ENCODE results near the gene XG.
"Not testable (repeated sequence)": the region's sequence is repeated elsewhere in the genome, so short reads cannot be mapped to it uniquely, and the experiment has no call there.

Gene XG

GRCh38 chrX:2735270-2735669 is 16.6 kb upstream of the XG start:
- no peak for DNase-seq

GRCh38 chrX:2740672-2741071 is 11.2 kb upstream of the XG start:
- no peak for DNase-seq

GRCh38 chrX:2741386-2741785 is 10.5 kb upstream of the XG start:
- no peak for DNase-seq

DNA sequence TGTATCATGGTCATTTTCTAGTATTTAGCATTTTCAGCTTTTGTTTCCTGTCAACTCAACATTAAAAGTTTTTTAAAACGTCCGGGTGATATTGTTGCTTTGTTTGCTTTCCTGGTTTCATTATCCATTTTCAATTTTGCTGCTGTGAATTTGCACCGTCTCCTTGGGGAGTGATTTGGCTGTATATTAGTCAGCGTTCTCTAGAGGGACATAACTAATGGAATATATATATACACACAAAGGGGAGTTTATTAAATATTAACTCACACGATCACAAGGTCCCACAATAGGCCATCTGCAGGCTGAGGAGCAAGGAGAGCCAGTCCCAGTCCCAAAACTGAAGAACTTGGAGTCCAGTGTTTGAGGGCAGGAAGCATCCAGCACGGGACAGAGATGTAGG is 5.6 kb upstream of the XG start:
- DNase-seq: not testable (repeated sequence)

- DNase-seq: no peak
Measured at GRCh38 chrX:2748171-2748814, 3.5 kb upstream of the XG start.

DNA sequence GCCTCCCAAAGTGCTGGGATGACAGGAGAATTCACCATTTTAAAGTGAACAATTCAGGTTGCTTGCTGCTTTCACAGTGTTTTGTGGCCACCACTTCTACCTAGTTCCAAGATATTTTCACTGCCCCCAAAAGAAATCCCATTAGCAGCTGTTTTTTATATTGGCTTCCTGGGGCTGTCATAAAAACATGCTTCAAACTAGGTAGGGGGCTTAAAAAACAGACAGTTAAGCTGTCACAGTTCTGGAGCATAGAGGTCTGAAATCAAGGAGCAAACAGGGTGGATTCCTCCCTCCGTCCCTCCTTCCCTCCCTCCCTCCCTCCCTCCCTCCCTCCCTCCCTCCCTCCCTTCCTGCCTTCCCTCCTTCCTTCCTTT is 3.0 kb upstream of the XG start:
- no peak for DNase-seq

- no peak for DNase-seq
Measured at GRCh38 chrX:2751291-2751690, 549 bp upstream of the XG start.

GRCh38 chrX:2752441-2752840 is 601 bp downstream of the XG start:
- not testable (repeated sequence) for DNase-seq

- not testable (repeated sequence) for DNase-seq
Measured at GRCh38 chrX:2755163-2755715, 3.4 kb downstream of the XG start.

DNA sequence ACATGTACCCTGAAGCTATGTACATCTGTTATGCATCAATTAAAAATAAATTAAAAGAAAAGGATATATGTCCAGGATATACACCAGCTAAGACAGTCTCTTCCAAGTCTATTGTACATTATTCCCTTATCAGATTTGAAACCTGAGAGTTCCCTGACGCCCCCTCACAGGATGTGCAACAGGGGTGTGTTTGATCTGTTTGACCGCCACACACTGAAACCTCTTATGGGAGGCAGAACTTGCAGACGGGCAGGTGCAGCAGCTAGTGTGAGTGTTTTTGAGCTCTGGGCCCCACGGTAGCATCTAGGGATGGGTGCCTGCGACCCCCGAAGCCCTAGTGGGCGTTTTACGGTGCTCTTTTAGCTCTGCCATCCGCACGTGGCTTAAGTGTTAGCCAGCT is 4.7 kb downstream of the XG start:
- DNase-seq: no peak

DNA sequence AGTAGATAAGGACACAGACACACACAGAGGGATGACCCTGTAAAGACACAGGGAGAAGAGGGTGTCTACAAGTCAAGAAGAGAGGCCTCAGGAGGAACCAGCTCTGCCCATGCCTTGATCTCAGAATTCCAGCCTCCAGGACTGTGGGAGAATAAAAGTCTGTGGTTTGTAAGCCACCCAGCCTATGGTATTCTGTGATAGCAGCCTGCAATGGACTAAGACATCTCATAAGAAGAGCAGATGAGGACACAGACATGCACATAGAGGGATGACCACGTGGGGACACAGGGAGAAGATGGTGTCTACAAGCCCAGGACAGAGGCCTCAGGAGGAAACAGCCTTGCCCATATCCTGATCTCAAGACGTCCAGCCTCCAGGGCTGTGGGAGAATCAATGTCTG is 9.4 kb downstream of the XG start:
- no peak for DNase-seq

DNA sequence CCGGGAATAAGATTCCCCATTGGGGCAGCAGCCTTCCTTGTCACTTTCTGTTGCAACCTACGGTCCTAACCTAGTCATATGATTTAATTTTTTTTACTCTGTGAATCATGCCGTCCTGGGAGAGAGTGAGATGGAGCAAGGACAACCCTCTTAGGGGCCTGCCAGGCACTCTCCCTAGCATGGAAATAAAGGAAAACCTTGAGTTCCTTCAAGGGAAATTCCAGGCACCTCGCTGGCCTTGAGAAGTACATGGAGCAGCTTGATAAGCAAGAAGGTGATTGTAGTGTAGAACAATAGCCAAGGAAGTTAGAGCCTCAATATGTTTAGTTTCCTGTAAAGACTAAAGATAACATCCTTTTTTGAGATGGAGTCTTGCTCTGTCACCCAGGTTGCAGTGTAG is 10.8 kb downstream of the XG start:
- not testable (repeated sequence) for DNase-seq

GRCh38 chrX:2764766-2765548 is 13.1 kb downstream of the XG start:
- DNase-seq: not testable (repeated sequence)

DNA sequence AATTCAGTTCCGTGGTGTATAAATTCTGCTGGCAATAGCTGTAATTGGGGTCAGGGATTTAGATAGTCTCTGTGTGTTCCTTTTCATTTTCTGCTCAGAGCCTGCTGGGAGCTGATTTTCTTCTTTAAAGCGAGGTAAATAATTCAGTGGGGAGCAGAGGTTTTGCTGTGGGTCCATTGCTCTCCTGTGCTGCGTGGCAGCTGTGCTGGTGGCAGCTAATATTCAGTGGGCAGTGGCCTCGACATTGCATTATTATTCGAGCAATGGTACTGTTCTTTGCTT is 13.7 kb downstream of the XG start:
- DNase-seq: no peak

- peak in 1 of 2 donors; percentile 3 for DNase-seq
Measured at GRCh38 chrX:2766906-2767305, 15.1 kb downstream of the XG start.

- peak in 1 of 2 donors; percentile 31 for DNase-seq
Measured at GRCh38 chrX:2767631-2768455, 16.0 kb downstream of the XG start.

- DNase-seq: no peak
Measured at GRCh38 chrX:2769615-2770014, 17.8 kb downstream of the XG start.

DNA sequence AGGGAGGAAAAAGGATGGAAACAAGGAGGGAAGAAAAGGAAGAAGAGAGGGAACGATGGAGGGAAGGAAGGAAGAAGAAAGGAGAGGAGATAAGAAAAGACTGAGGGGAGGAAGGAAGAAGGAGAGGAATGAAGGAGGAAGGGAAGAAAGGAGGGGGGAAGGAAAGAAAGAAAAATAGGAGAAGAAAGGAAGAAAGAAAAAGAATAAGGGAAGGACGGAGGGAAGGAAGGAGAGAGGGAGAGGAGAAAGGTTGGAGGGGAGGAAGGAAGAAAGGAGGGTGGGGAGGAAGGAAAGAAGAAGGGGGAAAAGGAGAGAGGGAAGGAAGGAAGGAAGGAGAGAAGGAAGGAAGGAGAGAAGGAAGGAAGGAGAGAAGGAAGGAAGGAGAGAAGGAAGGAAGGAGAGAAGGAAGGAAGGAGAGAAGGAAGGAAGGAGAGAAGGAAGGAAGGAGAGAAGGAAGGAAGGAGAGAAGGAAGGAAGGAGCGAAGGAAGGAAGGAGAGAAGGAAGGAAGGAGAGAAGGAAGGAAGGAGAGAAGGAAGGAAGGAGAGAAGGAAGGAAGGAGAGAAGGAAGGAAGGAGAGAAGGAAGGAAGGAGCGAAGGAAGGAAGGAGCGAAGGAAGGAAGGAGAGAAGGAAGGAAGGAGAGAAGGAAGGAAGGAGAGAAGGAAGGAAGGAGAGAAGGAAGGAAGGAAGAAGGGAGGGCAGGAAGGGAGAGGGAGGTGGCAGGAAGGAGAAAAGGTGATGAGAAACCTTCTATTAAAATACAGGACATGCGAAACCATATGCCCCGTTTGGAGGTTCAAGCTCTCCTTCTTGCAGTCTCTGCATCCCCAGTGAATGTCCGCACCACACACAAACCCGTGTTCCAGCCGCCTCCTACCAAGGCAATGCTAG is 21.6 kb downstream of the XG start:
- DNase-seq: not testable (repeated sequence)

GRCh38 chrX:2774057-2774456 is 22.2 kb downstream of the XG start:
- DNase-seq: no peak

DNA sequence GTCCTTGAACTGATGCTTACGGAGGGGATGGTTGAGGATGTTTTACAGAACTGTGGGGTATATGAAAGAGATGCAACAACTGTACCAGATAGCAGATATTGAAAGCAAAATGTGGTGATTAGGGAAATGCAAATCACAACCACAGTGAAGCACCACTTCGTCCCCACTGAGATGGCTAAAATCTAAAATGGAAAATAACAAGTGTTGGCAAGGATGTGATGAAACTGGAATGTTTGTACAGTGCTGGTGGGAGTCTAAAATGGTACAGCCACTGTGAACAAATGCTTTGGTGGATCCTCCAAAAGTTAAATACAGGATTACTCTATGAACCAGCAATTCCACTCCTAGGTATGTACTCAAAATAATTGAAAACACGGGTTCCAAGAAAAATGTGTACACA is 22.9 kb downstream of the XG start:
- no peak for DNase-seq

- not testable (repeated sequence) for DNase-seq
Measured at GRCh38 chrX:2780472-2781225, 28.8 kb downstream of the XG start.

DNA sequence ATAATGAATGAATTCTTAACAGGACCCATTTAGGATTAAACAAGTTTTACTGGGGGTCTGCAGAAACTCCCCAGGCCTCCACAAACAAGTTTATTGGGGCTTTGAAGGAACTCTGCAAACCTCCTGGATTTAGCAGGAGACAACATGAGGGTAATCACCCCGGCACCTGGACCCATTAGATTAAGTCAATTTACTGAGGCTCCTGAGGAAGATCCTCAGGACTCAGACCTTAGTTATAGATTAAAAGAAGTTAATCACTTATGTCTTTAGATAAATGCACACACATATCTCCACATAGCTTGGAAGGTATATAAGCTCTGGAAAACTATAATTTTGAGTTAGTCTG is 29.4 kb downstream of the XG start:
- DNase-seq: no peak

All from CD4-positive, alpha-beta T cell treated with Interferon alpha-2 for 1 hour (primary cell).